Ishikawa (cell line): ENCODE measurements around the gene SHLD3.

Experiments
- NFIC ChIP-seq: IDR thresholded peaks from 2 replicates; pipeline ENCODE4 v1.6.1; 2012
- RAD21 ChIP-seq: IDR thresholded peaks from 2 replicates; pipeline ENCODE4 v1.6.1; 2012; ENCODE audit warnings: low read depth
- TAF1 ChIP-seq: IDR thresholded peaks from 2 replicates; pipeline ENCODE4 v1.6.1; 2012; ENCODE audit warnings: low read depth, mild to moderate bottlenecking
- TF ChIP-seq, protein P1 (sequence below): IDR thresholded peaks from 2 replicates; pipeline ENCODE4 v1.6.1; 2012
- TF ChIP-seq, protein P2 (sequence below): IDR thresholded peaks from 2 replicates; pipeline ENCODE4 v1.6.1; 2012

- TF ChIP-seq RAD21 (no peak), NFIC (no peak), TAF1 (no peak)
- TF ChIP-seq, protein P1, sequence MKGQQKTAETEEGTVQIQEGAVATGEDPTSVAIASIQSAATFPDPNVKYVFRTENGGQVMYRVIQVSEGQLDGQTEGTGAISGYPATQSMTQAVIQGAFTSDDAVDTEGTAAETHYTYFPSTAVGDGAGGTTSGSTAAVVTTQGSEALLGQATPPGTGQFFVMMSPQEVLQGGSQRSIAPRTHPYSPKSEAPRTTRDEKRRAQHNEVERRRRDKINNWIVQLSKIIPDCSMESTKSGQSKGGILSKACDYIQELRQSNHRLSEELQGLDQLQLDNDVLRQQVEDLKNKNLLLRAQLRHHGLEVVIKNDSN = no peak
- TF ChIP-seq, protein P2, sequence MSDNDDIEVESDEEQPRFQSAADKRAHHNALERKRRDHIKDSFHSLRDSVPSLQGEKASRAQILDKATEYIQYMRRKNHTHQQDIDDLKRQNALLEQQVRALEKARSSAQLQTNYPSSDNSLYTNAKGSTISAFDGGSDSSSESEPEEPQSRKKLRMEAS = no peak
These were observed 22.1 kb downstream of the SHLD3 start for GRCh38 chr5:65646938-65647337.
